ENCODE results near the gene SMYD1. TPM values are rescaled to one million over a fixed set of nuclear protein-coding genes. Genes with fewer than 3 reads are reported as not detected.

SMYD1 gene
- total and polyA plus RNA-seq, 8 donors = 0.12 to 25.4 (median 10.5) TPM

DNA sequence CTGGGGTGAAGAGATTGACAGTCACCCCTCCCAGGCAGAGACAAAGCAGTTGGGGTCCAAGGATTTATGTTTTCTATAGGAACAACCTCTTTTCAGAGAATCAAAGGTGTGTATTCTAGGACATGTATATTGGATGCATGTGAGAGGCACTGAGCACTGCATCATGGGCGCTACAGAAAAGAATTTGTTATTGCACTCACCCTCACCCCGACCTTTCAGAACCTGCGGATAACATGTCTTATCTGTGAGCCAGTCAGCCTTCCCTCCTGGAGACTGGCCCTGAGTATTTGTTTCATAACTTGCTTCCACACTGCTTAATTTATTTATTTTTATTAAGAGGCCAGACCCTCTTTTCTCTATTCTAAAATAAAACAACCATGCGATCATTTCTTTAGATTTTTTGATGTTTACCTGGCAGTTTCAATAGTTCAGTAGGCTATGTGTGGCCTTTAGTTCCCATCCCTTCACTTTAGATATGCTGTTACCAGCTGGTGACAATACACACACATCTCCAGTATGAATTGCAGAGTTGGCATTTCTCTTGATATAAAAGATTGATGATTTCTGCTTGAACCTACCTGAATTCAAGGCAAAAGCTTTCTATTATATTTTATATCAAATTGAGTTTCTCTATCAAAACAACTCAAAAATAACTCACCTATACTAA lies 30.4 kb downstream of the SMYD1 start:
- Histone ChIP-seq H3K27me3 (no peaks in the 10 kb centered on the region), H3K4me3 (no peak overlapping the region), H3K27ac (no peak overlapping the region), H3K4me1 (no peaks in the 10 kb centered on the region), H3K9me3 (no peaks in the 10 kb centered on the region), H3K36me3 (no peaks in the 10 kb centered on the region)
- no peak for TF ChIP-seq POLR2A (IDR thresholded peaks at IDR 0.05)
- no peak for TF ChIP-seq POLR2AphosphoS5 (IDR thresholded peaks at IDR 0.05)
- no peak for TF ChIP-seq EP300 (IDR thresholded peaks at IDR 0.05)
- no peak for TF ChIP-seq CTCF (IDR thresholded peaks at IDR 0.05)
- 44 to 70% (median 56%) methylated on average over 4 of the region's 4 CpGs for WGBS, 5 donors
- intact Hi-C loops (cut with DNase I; ENCODE audit: low total_unique reads) = no loop called here
- no peak for DNase-seq

DNA sequence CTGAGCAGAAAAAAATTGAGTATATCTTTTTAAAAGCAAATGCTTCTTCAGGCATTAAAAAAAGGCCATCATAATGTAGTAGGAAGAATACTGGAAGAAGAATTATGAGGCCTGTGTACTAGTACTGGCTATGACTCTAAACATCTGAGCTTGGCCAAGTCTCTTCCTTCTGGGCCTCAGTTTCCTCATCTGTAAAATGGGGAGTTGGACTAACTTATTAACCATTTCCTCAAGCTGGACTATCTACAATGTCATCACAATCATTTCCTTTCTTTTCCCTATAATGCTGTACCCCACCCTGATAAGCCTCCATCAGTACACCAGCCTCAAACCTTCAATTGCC lies 30.9 kb downstream of the SMYD1 start:
- Histone ChIP-seq H3K9me3 (no peaks in the 10 kb centered on the region), H3K4me3 (no peak overlapping the region), H3K36me3 (no peaks in the 10 kb centered on the region), H3K27ac (no peak overlapping the region), H3K4me1 (no peaks in the 10 kb centered on the region), H3K27me3 (no peaks in the 10 kb centered on the region)
- intact Hi-C loops (cut with DNase I; ENCODE audit: low total_unique reads) = no loop called here
- TF ChIP-seq POLR2A (IDR thresholded peaks at IDR 0.05) (no peak), CTCF (IDR thresholded peaks at IDR 0.05) (no peak), POLR2AphosphoS5 (IDR thresholded peaks at IDR 0.05) (no peak), EP300 (IDR thresholded peaks at IDR 0.05) (no peak)
- no peak for DNase-seq

- no peak overlapping the region for H3K27ac ChIP-seq
- no peak for TF ChIP-seq CTCF (IDR thresholded peaks at IDR 0.05)
- TF ChIP-seq POLR2A (IDR thresholded peaks at IDR 0.05) = no peak
- TF ChIP-seq POLR2AphosphoS5 (IDR thresholded peaks at IDR 0.05) = no peak
- no peak for TF ChIP-seq EP300 (IDR thresholded peaks at IDR 0.05)
- H3K36me3 ChIP-seq = no peaks in the 10 kb centered on the region
- no peak overlapping the region for H3K4me3 ChIP-seq
- 34 to 52% (median 47%) methylated on average over 5 of the region's 5 CpGs for WGBS, 5 donors
- no peak for DNase-seq
- no peaks in the 10 kb centered on the region for H3K4me1 ChIP-seq
- intact Hi-C loops (cut with DNase I; ENCODE audit: low total_unique reads) = no loop called here
- H3K9me3 ChIP-seq = no peaks in the 10 kb centered on the region
- H3K27me3 ChIP-seq = no peaks in the 10 kb centered on the region
Measured at GRCh38 chr2:88099798-88100488, 32.3 kb downstream of the SMYD1 start.

GRCh38 chr2:88100489-88100858 lies 32.8 kb downstream of the SMYD1 start:
- no peak overlapping the region for H3K27ac ChIP-seq
- no peaks in the 10 kb centered on the region for H3K9me3 ChIP-seq
- H3K4me3 ChIP-seq = no peak overlapping the region
- H3K4me1 ChIP-seq = no peaks in the 10 kb centered on the region
- WGBS, 5 donors = 56 to 73% (median 61%) methylated on average over 3 of the region's 3 CpGs
- H3K36me3 ChIP-seq = no peaks in the 10 kb centered on the region
- intact Hi-C loops (cut with DNase I; ENCODE audit: low total_unique reads) = no loop called here
- no peaks in the 10 kb centered on the region for H3K27me3 ChIP-seq
- no peak for DNase-seq
- TF ChIP-seq CTCF (IDR thresholded peaks at IDR 0.05) (no peak), EP300 (IDR thresholded peaks at IDR 0.05) (no peak)

All from stomach (tissue), 9 donors.